Measurements from ENCODE around the gene MEOX2.

GRCh38 chr7:15715435-15715834 is 29.0 kb upstream of the MEOX2 start:
- TF ChIP-seq GABPA (IDR thresholded peaks at IDR 0.05; ENCODE audit: borderline replicate concordance, insufficient read depth, low read length) (no peak), RAD21 (IDR thresholded peaks at IDR 0.05 in 1 of 2, conservative IDR thresholded peaks at IDR 0.05 in 1 of 2; ENCODE audit: low read depth in 2 of 2, low read length in 2 of 2) (no peak), EP300 (IDR thresholded peaks at IDR 0.05; ENCODE audit: borderline replicate concordance in 1 of 2, low read depth in 2 of 2, low read length in 2 of 2) (no peak), SIX5 (IDR thresholded peaks at IDR 0.05; ENCODE audit: low read depth, low read length) (no peak), HDAC2 (IDR thresholded peaks at IDR 0.05; ENCODE audit: borderline replicate concordance in 1 of 2, low read depth in 2 of 2, low read length in 2 of 2) (no peak), CTCF (IDR thresholded peaks at IDR 0.05; ENCODE audit: control extremely low read depth in 1 of 3, insufficient read depth in 1 of 3, low read depth in 1 of 3, low read length in 3 of 3) (no peak), RFX5 (IDR thresholded peaks at IDR 0.05; ENCODE audit: borderline replicate concordance, low read depth, low read length) (no peak), FOSL1 (IDR thresholded peaks at IDR 0.05; ENCODE audit: insufficient read depth, low read depth, low read length) (no peak)

All from H1 (cell line).